Measurements from ENCODE around the gene IMMP2L.
"Not testable (repeated sequence)": the region's sequence is repeated elsewhere in the genome, so short reads cannot be mapped to it uniquely, and the experiment has no call there.

DNA sequence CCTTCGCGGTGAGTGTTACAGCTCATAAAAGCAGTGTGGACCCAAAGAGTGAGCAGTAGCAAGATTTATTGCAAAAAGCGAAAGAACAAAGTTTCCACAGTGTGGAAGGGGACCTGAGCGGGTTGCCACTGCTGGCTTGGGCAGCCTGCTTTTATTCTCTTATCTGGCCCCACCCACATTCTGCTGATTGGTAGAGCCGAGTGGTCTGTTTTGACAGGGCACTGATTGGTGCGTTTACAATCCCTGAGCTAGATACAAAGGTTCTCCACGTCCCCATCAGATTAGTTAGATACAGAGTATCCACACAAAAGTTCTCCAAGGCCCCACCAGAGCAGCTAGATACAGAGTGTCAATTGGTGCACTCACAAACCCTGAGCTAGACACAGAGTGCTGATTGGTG lies 18.9 kb upstream of the IMMP2L start:
- TF ChIP-seq, protein P1, sequence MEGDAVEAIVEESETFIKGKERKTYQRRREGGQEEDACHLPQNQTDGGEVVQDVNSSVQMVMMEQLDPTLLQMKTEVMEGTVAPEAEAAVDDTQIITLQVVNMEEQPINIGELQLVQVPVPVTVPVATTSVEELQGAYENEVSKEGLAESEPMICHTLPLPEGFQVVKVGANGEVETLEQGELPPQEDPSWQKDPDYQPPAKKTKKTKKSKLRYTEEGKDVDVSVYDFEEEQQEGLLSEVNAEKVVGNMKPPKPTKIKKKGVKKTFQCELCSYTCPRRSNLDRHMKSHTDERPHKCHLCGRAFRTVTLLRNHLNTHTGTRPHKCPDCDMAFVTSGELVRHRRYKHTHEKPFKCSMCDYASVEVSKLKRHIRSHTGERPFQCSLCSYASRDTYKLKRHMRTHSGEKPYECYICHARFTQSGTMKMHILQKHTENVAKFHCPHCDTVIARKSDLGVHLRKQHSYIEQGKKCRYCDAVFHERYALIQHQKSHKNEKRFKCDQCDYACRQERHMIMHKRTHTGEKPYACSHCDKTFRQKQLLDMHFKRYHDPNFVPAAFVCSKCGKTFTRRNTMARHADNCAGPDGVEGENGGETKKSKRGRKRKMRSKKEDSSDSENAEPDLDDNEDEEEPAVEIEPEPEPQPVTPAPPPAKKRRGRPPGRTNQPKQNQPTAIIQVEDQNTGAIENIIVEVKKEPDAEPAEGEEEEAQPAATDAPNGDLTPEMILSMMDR (IDR thresholded peaks at IDR 0.05 in 4 of 5, conservative IDR thresholded peaks at IDR 0.05 in 1 of 5): not testable (repeated sequence)
- not testable (repeated sequence) for TF ChIP-seq POLR2A (IDR thresholded peaks at IDR 0.05)

All from gastrocnemius medialis (tissue), 4 donors.